Pulmonary artery endothelial cell (primary cell): ENCODE results near the gene RASAL3. TPM values are rescaled to one million over a fixed set of nuclear protein-coding genes. Genes with fewer than 3 reads are reported as not detected.

Experiments
- DNase-seq: peaks from one replicate; pipeline ENCODE4 v3.0.0-alpha.2; 2011; ENCODE audit warnings: low read depth, low spot score
- total RNA-seq: library from RNA; depleted of rRNA; stranded (reverse); fragments of >200 nt; gene quantifications from 2 replicates; pipeline ENCODE4 v1.2.3, GENCODE V29; 2014

The RASAL3 gene
- total RNA-seq, 1 donor from 2014 or later = 0.79 TPM

- DNase-seq = no peak
These were observed 14.5 kb downstream of the RASAL3 start, which contains the start of gene WIZ for GRCh38 chr19:15449620-15450527. WIZ (minus strand) TSS chr19:15449956; CDS start chr19:15448307, 1,649 bp downstream.

GRCh38 chr19:15448778-15449619, 15.3 kb downstream of the RASAL3 start:
- no peak for DNase-seq

GRCh38 chr19:15448044-15448777, 16.1 kb downstream of the RASAL3 start:
- no peak for DNase-seq

- no peak for DNase-seq
These were observed 17.3 kb downstream of the RASAL3 start for GRCh38 chr19:15447057-15447456.

GRCh38 chr19:15445807-15446376, 18.5 kb downstream of the RASAL3 start:
- no peak for DNase-seq

- DNase-seq = no peak
These were observed 19.1 kb downstream of the RASAL3 start for GRCh38 chr19:15445227-15445605.

GRCh38 chr19:15444505-15445226, 19.7 kb downstream of the RASAL3 start:
- no peak for DNase-seq

GRCh38 chr19:15443838-15444237, 20.5 kb downstream of the RASAL3 start:
- DNase-seq = no peak

GRCh38 chr19:15443325-15443724, 21.0 kb downstream of the RASAL3 start:
- DNase-seq = no peak

GRCh38 chr19:15442142-15442920, 22.0 kb downstream of the RASAL3 start:
- no peak for DNase-seq

- no peak for DNase-seq
These were observed 23.0 kb downstream of the RASAL3 start for GRCh38 chr19:15441317-15441716.

- DNase-seq = no peak
These were observed 24.3 kb downstream of the RASAL3 start for GRCh38 chr19:15439821-15440641.

GRCh38 chr19:15439078-15439799, 25.1 kb downstream of the RASAL3 start:
- DNase-seq = no peak

- no peak for DNase-seq
These were observed 25.8 kb downstream of the RASAL3 start for GRCh38 chr19:15438577-15438976.

GRCh38 chr19:15438124-15438496, 26.2 kb downstream of the RASAL3 start:
- DNase-seq = no peak

GRCh38 chr19:15437355-15438123, 26.8 kb downstream of the RASAL3 start:
- no peak for DNase-seq

- DNase-seq = no peak
These were observed 27.6 kb downstream of the RASAL3 start for GRCh38 chr19:15436826-15437110.
